K562 (cell line): Measurements from ENCODE around the gene ORAI3. TPM values are rescaled to one million over a fixed set of nuclear protein-coding genes. Genes with fewer than 3 reads are reported as not detected.

Experiments used
- ATAC-seq: fragments of 200-7000 bp; cut with Tn5 transposase; 3 replicates; pipeline ENCODE4 v1.9.1; 2020; ENCODE audit warnings: moderate library complexity
- BruUV-seq: library from RNA; stranded (reverse); fragments of 400-500 nt; replicated peaks from 2 replicates; lab custom pipeline; 2021; lab: Mats Ljungman, UMichigan
- CTCF ChIA-PET: fragments of 300-600 bp; formaldehyde crosslinking; extraction: SDS; loops from one replicate; lab custom pipeline; 2021; ENCODE audit warnings: low intra/inter-chr PET ratio; lab: Yijun Ruan, JAX
- POLR2A ChIA-PET: fragments of 300-600, 350-650 bp; sonication (Branson Sonifier 250); formaldehyde crosslinking; extraction: SDS; loops from one replicate; lab custom pipeline; 2021; ENCODE audit warnings: antibody characterized with exemption, inconsistent platforms; lab: Yijun Ruan, JAX
- DNase-seq, 4 experiments: peaks; one replicate each; pipeline versions ENCODE4 v3.0.0 to v3.0.0-alpha.2; 2011 to 2018; ENCODE audit warnings: low spot score in 3 of 4, mixed read lengths in 3 of 4; ENCODE audit errors: extremely low read depth in 1 of 4
- FAIRE-seq: peaks from 2 replicates; lab custom pipeline; 2011; peaks lifted over from hg19 to GRCh38; lab: Jason Lieb, UNC
- H2AFZ ChIP-seq: 2 replicates; pipeline ENCODE4 v1.6.0; 2011; ENCODE audit warnings: low read depth, low read length, control low read depth, inconsistent platforms
- H3K27ac ChIP-seq: fragments of 200-600 bp; 3 replicates; pipeline ENCODE4 v1.8.0; 2011; ENCODE audit warnings: low read depth, mild to moderate bottlenecking, control low read depth, inconsistent platforms, low read length, moderate library complexity, mixed read lengths; ENCODE audit errors: extremely low read depth
- H3K27me3 ChIP-seq, 2 experiments: fragments of 300-600 bp in 1 of 2; 2 replicates in 1 of 2; 3 replicates in 1 of 2; pipeline versions ENCODE4 v1.6.0 to v1.8.0; 2011; ENCODE audit warnings: inconsistent platforms in 2 of 2, low read length in 2 of 2, mild to moderate bottlenecking in 1 of 2, mixed read lengths in 1 of 2, moderate library complexity in 1 of 2; ENCODE audit not compliant: control insufficient read depth in 2 of 2, insufficient read depth in 2 of 2
- H3K36me3 ChIP-seq: fragments of 300-600 bp; 3 replicates; pipeline ENCODE4 v1.8.0; 2011; ENCODE audit warnings: mild to moderate bottlenecking, low read length, inconsistent platforms; ENCODE audit not compliant: control insufficient read depth, insufficient read depth
- H3K4me1 ChIP-seq, 2 experiments: fragments of 200-600 bp in 1 of 2; replicated peaks in 1 of 2; 2 replicates in 1 of 2; 3 replicates in 1 of 2; pipeline versions ENCODE4 v1.5.1 to v1.8.0; 2011; ENCODE audit warnings: inconsistent platforms in 2 of 2, low read length in 2 of 2, mild to moderate bottlenecking in 1 of 2, mixed read lengths in 1 of 2, moderate library complexity in 1 of 2; ENCODE audit not compliant: control insufficient read depth in 2 of 2, insufficient read depth in 2 of 2
- H3K4me2 ChIP-seq: 2 replicates; pipeline ENCODE4 v1.6.1; 2011; ENCODE audit warnings: low read length, control low read depth, inconsistent platforms, mixed read lengths; ENCODE audit not compliant: insufficient read depth
- H3K4me3 ChIP-seq: fragments of 200-600 bp; sonication (generic), shearing (Covaris generic); 2 replicates; pipeline ENCODE4 v1.5.1; 2016; ENCODE audit warnings: control low read depth, inconsistent platforms
- H3K79me2 ChIP-seq: fragments of 200-600 bp; 3 replicates; pipeline ENCODE4 v1.8.0; 2011; ENCODE audit warnings: low read length, inconsistent platforms; ENCODE audit not compliant: control insufficient read depth, insufficient read depth
- H3K9ac ChIP-seq, 2 experiments: 2 replicates each; pipeline versions ENCODE4 v1.6.0 to v1.6.1; 2011; ENCODE audit warnings: low read depth in 2 of 2, low read length in 2 of 2, control low read depth in 1 of 2, inconsistent platforms in 1 of 2, mild to moderate bottlenecking in 1 of 2, mixed read lengths in 1 of 2; ENCODE audit not compliant: insufficient read depth in 1 of 2
- H3K9me1 ChIP-seq: one replicate; pipeline ENCODE4 v1.6.0; 2011; ENCODE audit warnings: inconsistent platforms, mild to moderate bottlenecking, low read length, moderate library complexity; ENCODE audit not compliant: control insufficient read depth, insufficient read depth
- H3K9me3 ChIP-seq: replicated peaks from 2 replicates; pipeline ENCODE4 v1.5.1; 2011; ENCODE audit warnings: low read depth, low read length, inconsistent platforms; ENCODE audit not compliant: control insufficient read depth, insufficient read depth
- H4K20me1 ChIP-seq: replicated peaks from 2 replicates; pipeline ENCODE4 v1.6.1; 2011; ENCODE audit warnings: low read length, inconsistent platforms, mixed read lengths; ENCODE audit not compliant: control insufficient read depth, insufficient read depth
- HNRNPL ChIP-seq: fragments of 200-400 bp; formaldehyde crosslinking; IDR thresholded peaks from 2 replicates; pipeline ENCODE4 v1.6.1; 2017; ENCODE audit warnings: low read depth, mild to moderate bottlenecking, low read length
- ZC3H11A ChIP-seq: IDR thresholded peaks from 2 replicates; pipeline ENCODE4 v1.6.1; 2012; ENCODE audit warnings: low read depth, low read length, improper control_type of control experiment
- ZFP1 ChIP-seq: fragments of 450-650 bp; formaldehyde crosslinking; IDR thresholded peaks from 2 replicates; pipeline ENCODE4 v1.4.0; 2020; ENCODE audit warnings: mild to moderate bottlenecking, mixed read lengths
- WGBS: fragments of 100-300 bp; shearing (Covaris generic); methylation state at CpG from one replicate; pipeline ENCODE4 v1.1.6; 2016; ENCODE audit warnings: low coverage, mixed read lengths; ENCODE audit not compliant: insufficient coverage; ENCODE audit errors: missing lambda C conversion rate; 5-methylcytosine and 5-hydroxymethylcytosine counted together
- in situ Hi-C: fragments of 300-500 bp; cut with MboI; formaldehyde crosslinking; loops from 4 replicates; pipeline ENCODE4 v1.15.0; 2018; ENCODE audit warnings: inconsistent platforms, mixed read lengths
- intact Hi-C: fragments of 100-400 bp; cut with micrococcal nuclease; formaldehyde crosslinking; loops from 2 replicates; pipeline ENCODE4 v1.14.2; 2022
- polyA plus RNA-seq, 8 experiments: library from polyadenylated mRNA; depleted of rRNA in 4 of 8; stranded (reverse) in 5 of 8; unstranded in 3 of 8; fragments of >200 nt; fragmentation: Nextera tagmentation in 2 of 8; fragmentation: Illumina TruSeq in 1 of 8; extraction: Ambion mirVana in 2 of 8; extraction: Trizol in 1 of 8; gene quantifications; 2 replicates each; pipeline versions ENCODE4 v1.2.1 to v1.2.3, GENCODE V29; 2011 to 2014; ENCODE audit warnings: inconsistent platforms in 1 of 8, missing spikeins in 1 of 8
- total RNA-seq, 7 experiments: library from RNA; depleted of rRNA in 6 of 7; stranded (reverse); fragments of >200 nt in 6 of 7; fragmentation: Illumina TruSeq in 2 of 7; extraction: Trizol in 2 of 7; gene quantifications; 2 replicates each; pipeline versions ENCODE4 v1.2.1 to v1.2.3, GENCODE V29; 2011 to 2021; ENCODE audit warnings: low replicate concordance in 1 of 7
- TF ChIP-seq, protein P1 (sequence below): sonication (generic); formaldehyde crosslinking; IDR thresholded peaks from 2 replicates; pipeline ENCODE4 v1.8.0; 2022; ENCODE audit warnings: mild to moderate bottlenecking, missing genetic modification reagents

The ORAI3 gene
- total and polyA plus RNA-seq, 9 of the 15 experiments (the other 6 are each of a cell fraction or from before 2014, with no cell fraction given): 4.9 to 23.3 (median 14.1) TPM

DNA sequence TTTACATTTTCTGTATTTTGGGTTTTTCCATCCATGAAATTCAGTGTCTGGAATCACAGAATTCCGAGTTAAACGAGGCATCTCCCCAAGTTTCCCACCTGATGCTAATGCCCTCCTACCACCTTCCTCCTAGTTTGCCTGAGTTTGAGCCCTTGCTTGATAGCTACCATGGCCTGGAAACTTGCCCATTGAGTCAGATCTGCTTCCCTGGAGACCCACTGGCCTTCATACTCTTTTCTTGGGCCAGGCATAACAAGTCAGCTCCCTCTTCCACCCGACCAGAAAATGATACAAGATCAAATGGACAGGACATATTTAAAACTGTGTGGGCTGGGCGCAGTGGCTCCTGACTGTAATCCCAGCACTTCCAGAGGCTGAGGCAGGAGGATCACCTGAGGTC lies 18.9 kb downstream of the ORAI3 start:
- Histone ChIP-seq H2AFZ (no peak overlapping the region), H3K9ac (no peak overlapping the region), H3K4me2 (no peak overlapping the region), H3K4me1 (peaks cover 0 to 7% of the 10 kb centered on the region in 2 experiments; a peak in 1 of 5 replicates), H3K9me3 (no peaks in the 10 kb centered on the region), H3K9me1 (no peaks in the 10 kb centered on the region), H3K27me3 (no peaks in the 10 kb centered on the region), H3K36me3 (peaks cover 91% of the 10 kb centered on the region), H3K4me3 (no peak overlapping the region), H3K27ac (no peak overlapping the region), H4K20me1 (no peaks in the 10 kb centered on the region), H3K79me2 (no peaks in the 10 kb centered on the region)
- no peak for TF ChIP-seq ZC3H11A
- TF ChIP-seq HNRNPL: no peak
- no peak for TF ChIP-seq ZFP1 (CRISPR knock-in tag)
- TF ChIP-seq, protein P1, sequence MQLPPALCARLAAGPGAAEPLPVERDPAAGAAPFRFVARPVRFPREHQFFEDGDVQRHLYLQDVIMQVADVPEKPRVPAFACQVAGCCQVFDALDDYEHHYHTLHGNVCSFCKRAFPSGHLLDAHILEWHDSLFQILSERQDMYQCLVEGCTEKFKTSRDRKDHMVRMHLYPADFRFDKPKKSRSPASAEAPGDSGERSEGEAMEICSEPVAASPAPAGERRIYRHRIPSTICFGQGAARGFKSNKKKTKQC (CRISPR knock-in tag): no peak
- ChIA-PET POLR2A (interaction anchor here (1.2 to 5.6 kb wide), 2 partner anchors 9 to 15 kb away, joined by 4 to 32 read pairs; partner anchors contain the start of gene HSD3B7), CTCF (no interaction called here)
- BruUV-seq: no TSS peak
- in situ Hi-C loops: loop anchor here (25.0 kb wide), 1 partner anchor 895 kb away; the partner anchor contains the start of gene ZNF267
- intact Hi-C loops: no loop called here
- FAIRE-seq (no peak), DNase-seq (no peak), ATAC-seq (no peak)
- 82% methylated on average over 4 of the region's 4 CpGs for WGBS
